SK-N-SH (cell line): ENCODE results near the gene AIFM3.

Experiments
- EP300 ChIP-seq, 2 experiments: IDR thresholded peaks; 2 replicates each; pipeline versions ENCODE4 v1.4.0 to v1.6.1; 2012; ENCODE audit warnings: borderline replicate concordance in 1 of 2, low read depth in 1 of 2, low read length in 1 of 2
- MXI1 ChIP-seq: IDR thresholded peaks from 2 replicates; pipeline ENCODE4 v1.6.1; 2012; ENCODE audit warnings: mild to moderate bottlenecking, low read depth, low read length, improper control_type of control experiment
- TF ChIP-seq, protein P1 (sequence below): IDR thresholded peaks from 2 replicates; pipeline ENCODE4 v1.4.0; 2012; ENCODE audit warnings: low read depth
- TF ChIP-seq, protein P2 (sequence below): fragments of 200-600 bp; sonication (generic); IDR thresholded peaks from 2 replicates; pipeline ENCODE4 v1.6.1; 2017; ENCODE audit warnings: antibody characterized with exemption, mild to moderate bottlenecking, moderate library complexity

GRCh38 chr22:20979243-20979809 lies 12.3 kb downstream of the AIFM3 start:
- TF ChIP-seq, protein P1, sequence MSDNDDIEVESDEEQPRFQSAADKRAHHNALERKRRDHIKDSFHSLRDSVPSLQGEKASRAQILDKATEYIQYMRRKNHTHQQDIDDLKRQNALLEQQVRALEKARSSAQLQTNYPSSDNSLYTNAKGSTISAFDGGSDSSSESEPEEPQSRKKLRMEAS: no peak
- TF ChIP-seq EP300 (IDR thresholded peaks at IDR 0.05; ENCODE audit: borderline replicate concordance in 1 of 2, low read depth in 1 of 2, low read length in 1 of 2) (no peak), MXI1 (no peak)
- TF ChIP-seq, protein P2, sequence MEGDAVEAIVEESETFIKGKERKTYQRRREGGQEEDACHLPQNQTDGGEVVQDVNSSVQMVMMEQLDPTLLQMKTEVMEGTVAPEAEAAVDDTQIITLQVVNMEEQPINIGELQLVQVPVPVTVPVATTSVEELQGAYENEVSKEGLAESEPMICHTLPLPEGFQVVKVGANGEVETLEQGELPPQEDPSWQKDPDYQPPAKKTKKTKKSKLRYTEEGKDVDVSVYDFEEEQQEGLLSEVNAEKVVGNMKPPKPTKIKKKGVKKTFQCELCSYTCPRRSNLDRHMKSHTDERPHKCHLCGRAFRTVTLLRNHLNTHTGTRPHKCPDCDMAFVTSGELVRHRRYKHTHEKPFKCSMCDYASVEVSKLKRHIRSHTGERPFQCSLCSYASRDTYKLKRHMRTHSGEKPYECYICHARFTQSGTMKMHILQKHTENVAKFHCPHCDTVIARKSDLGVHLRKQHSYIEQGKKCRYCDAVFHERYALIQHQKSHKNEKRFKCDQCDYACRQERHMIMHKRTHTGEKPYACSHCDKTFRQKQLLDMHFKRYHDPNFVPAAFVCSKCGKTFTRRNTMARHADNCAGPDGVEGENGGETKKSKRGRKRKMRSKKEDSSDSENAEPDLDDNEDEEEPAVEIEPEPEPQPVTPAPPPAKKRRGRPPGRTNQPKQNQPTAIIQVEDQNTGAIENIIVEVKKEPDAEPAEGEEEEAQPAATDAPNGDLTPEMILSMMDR: no peak
